Esophagus squamous epithelium (tissue), 5 donors: Measurements from ENCODE around the gene MIA2. TPM values are rescaled to one million over a fixed set of nuclear protein-coding genes. Genes with fewer than 3 reads are reported as not detected.
"Not testable (repeated sequence)": the region's sequence is repeated elsewhere in the genome, so short reads cannot be mapped to it uniquely, and the experiment has no call there.

Experiments
- DNase-seq: peaks from one replicate; lab custom pipeline; 2025; lab: John Stamatoyannopoulos, UW
- H3K27ac ChIP-seq, 4 donors: fragments of 200-600 bp; sonication (generic); one replicate each; pipeline ENCODE4 v1.5.1; 2016 to 2019; ENCODE audit warnings: mild to moderate bottlenecking in 1 of 4
- H3K27me3 ChIP-seq, 4 donors: fragments of 200-600 bp; sonication (generic); 1 replicate in 3 of 4; 2 replicates in 1 of 4; pipeline versions ENCODE4 v1.5.1 to v1.6.0; 2017 to 2021; ENCODE audit warnings: antibody characterized with exemption in 1 of 4
- H3K36me3 ChIP-seq, 3 donors: fragments of 200-600 bp; sonication (generic); one replicate each; pipeline ENCODE4 v1.5.1; 2016 to 2019
- H3K4me1 ChIP-seq, 3 donors: fragments of 200-600 bp; sonication (generic); one replicate each; pipeline ENCODE4 v1.5.1; 2017 to 2019
- H3K4me3 ChIP-seq, 4 donors: fragments of 200-600 bp; sonication (generic); 1 replicate in 3 of 4; 2 replicates in 1 of 4; pipeline ENCODE4 v1.5.1; 2016 to 2019; ENCODE audit warnings: mild to moderate bottlenecking in 2 of 4, moderate library complexity in 1 of 4
- H3K9me3 ChIP-seq, 3 donors: fragments of 200-600 bp; sonication (generic); one replicate each; pipeline ENCODE4 v1.5.1; 2016 to 2019
- POLR2A ChIP-seq, 4 donors: fragments of 450-650 bp; IDR thresholded peaks; one replicate each; pipeline ENCODE4 v1.6.1; 2017; ENCODE audit warnings: antibody characterized with exemption in 4 of 4, mild to moderate bottlenecking in 4 of 4, moderate library complexity in 3 of 4
- WGBS, 2 donors: methylation state at CpG; one replicate each; pipeline ENCODE4 v1.1.5; 2018; 5-methylcytosine and 5-hydroxymethylcytosine counted together
- intact Hi-C: fragments of 100-400 bp; cut with DNase I; formaldehyde crosslinking; loops from one replicate; pipeline ENCODE4 v1.15.0; 2022
- total RNA-seq, 4 donors: library from RNA; depleted of rRNA; stranded (reverse); fragments of >200 nt; gene quantifications; one replicate each; pipeline ENCODE4 v1.1.0, GENCODE V29; 2016
- TF ChIP-seq, protein P1 (sequence below), 6 experiments: fragments of 450-650 bp in 4 of 6; fragments of 200-600 bp in 2 of 6; sonication (generic) in 2 of 6; IDR thresholded peaks; one replicate each; pipeline ENCODE4 v1.5.1; 2016 to 2019; ENCODE audit warnings: antibody characterized with exemption in 6 of 6, mild to moderate bottlenecking in 4 of 6, moderate library complexity in 4 of 6
- donor health status: DM: yes; HTN: yes; CAD: no.

The MIA2 gene
- total RNA-seq, 4 donors from 2014 or later = 33.3 to 50.7 (median 38.7) TPM

DNA sequence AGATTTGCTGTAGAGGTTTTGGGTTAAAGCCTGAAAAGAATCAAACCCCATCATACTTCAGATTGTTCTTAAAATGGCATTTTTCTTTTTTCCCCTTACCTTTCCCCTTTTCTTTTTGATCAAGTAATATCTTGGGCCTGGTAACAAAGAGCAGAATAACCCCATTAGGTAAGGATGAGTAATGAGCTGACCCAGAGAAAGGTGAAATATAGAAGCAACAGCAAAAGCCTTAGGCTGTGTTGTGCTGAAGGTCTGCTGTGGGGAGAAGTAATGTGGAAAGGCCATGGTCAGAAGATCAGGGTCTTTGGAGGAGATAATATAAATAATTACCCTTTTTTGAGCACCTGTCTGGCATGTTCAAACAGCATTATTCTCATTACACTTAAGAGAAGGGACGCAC, 42.3 kb downstream of the MIA2 start:
- TF ChIP-seq, protein P1, sequence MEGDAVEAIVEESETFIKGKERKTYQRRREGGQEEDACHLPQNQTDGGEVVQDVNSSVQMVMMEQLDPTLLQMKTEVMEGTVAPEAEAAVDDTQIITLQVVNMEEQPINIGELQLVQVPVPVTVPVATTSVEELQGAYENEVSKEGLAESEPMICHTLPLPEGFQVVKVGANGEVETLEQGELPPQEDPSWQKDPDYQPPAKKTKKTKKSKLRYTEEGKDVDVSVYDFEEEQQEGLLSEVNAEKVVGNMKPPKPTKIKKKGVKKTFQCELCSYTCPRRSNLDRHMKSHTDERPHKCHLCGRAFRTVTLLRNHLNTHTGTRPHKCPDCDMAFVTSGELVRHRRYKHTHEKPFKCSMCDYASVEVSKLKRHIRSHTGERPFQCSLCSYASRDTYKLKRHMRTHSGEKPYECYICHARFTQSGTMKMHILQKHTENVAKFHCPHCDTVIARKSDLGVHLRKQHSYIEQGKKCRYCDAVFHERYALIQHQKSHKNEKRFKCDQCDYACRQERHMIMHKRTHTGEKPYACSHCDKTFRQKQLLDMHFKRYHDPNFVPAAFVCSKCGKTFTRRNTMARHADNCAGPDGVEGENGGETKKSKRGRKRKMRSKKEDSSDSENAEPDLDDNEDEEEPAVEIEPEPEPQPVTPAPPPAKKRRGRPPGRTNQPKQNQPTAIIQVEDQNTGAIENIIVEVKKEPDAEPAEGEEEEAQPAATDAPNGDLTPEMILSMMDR (IDR thresholded peaks at IDR 0.05) = no peak
- TF ChIP-seq POLR2A (IDR thresholded peaks at IDR 0.05) = no peak
- Histone ChIP-seq H3K4me1 (peaks cover 0 to 7% (median 3%) of the 10 kb centered on the region in 3 donors), H3K27me3 (no peaks in the 10 kb centered on the region), H3K36me3 (peaks cover 0 to 38% (median 0%) of the 10 kb centered on the region in 3 donors), H3K9me3 (no peaks in the 10 kb centered on the region), H3K4me3 (no peak overlapping the region), H3K27ac (no peak overlapping the region)
- DNase-seq = no peak
- WGBS, 2 donors = 77 to 86% methylated on average over 1 of the region's 1 CpG
- intact Hi-C loops = no loop called here

DNA sequence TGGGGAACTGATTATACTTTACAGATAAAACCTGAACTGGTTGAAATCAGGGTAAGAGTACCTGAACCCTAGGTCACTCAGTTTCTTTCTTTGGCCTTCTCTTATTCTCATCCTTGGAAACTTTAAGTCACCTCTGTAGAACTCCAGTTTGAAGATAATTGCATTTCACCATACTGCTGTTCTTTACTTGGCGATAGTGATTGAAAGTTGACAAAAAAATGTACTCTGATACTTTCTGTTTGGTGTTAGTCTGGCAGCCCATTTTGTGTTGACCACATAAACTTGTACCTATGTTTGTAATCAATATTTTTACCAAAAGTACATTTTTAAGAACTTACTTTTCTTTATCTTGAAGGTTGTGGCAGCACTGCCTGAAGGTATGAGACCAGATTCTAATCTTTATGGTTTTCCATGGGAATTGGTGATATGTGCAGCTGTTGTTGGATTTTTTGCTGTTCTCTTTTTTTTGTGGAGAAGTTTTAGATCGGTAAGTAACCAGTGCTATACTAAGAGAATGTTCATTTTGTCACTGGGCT, 42.9 kb downstream of the MIA2 start:
- 91 to 95% methylated on average over 2 of the region's 2 CpGs for WGBS, 2 donors
- Histone ChIP-seq H3K36me3 (peaks cover 0 to 45% (median 0%) of the 10 kb centered on the region in 3 donors), H3K27me3 (no peaks in the 10 kb centered on the region), H3K9me3 (no peaks in the 10 kb centered on the region), H3K27ac (no peak overlapping the region), H3K4me1 (peaks cover 0 to 6% (median 3%) of the 10 kb centered on the region in 3 donors), H3K4me3 (no peak overlapping the region)
- intact Hi-C loops = no loop called here
- DNase-seq = no peak
- TF ChIP-seq, protein P1 (IDR thresholded peaks at IDR 0.05) = no peak
- TF ChIP-seq POLR2A (IDR thresholded peaks at IDR 0.05) = no peak

DNA sequence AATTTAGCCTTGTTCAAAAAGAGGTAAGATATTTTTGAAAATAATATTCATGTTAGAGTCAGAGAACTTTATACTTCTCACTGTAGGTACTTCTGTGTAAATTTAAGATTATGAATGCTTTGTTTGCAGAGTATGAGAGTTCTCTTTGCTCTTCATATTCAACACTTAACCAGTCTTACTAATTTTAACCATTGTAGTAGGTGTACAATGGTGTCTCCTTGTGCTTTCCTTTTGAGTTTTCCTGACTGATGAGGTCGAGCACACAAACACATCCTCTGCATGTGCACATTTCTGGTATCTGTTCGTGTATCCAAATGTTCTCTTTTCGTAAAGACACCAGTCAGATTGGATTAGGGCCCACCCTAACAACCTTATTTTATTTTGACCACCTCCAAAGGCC, 45.8 kb downstream of the MIA2 start:
- H3K36me3 ChIP-seq = peaks cover 0 to 62% (median 8%) of the 10 kb centered on the region in 3 donors
- 74 to 83% methylated on average over 3 of the region's 3 CpGs for WGBS, 2 donors

DNA sequence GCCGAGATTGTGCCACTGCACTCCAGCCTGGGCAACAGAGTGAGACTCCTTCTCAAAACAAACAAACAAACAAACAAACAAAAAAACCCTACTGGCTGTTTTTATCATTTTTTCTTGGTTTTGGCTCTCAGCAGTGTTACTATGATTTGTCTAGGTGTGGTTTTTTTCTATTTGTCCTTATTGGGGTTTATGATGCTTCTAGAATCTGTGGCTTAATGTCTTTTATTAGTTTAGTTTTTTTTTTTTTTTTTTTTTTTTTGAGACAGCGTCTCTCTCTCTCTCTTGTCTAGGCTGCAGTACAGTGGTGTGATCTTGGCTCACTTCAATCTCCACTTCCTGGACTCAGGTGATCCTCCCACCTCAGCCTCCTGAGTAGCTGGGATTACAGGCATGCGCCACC, 47.0 kb downstream of the MIA2 start:
- H3K9me3 ChIP-seq, intact Hi-C loops, DNase-seq, H3K27me3 ChIP-seq, H3K27ac ChIP-seq, H3K4me1 ChIP-seq, H3K4me3 ChIP-seq: not testable (repeated sequence)
- H3K36me3 ChIP-seq = peaks cover 0 to 74% (median 8%) of the 10 kb centered on the region in 3 donors
- WGBS, 2 donors = 98 to 100% methylated on average over 3 of the region's 3 CpGs

More for the DNA sequence above, 45.8 kb downstream of the MIA2 start:
- H3K27me3 ChIP-seq = no peaks in the 10 kb centered on the region
- DNase-seq = no peak
- TF ChIP-seq, protein P1 (IDR thresholded peaks at IDR 0.05) = no peak
- no peak for TF ChIP-seq POLR2A (IDR thresholded peaks at IDR 0.05)
- no peaks in the 10 kb centered on the region for H3K9me3 ChIP-seq
- H3K27ac ChIP-seq = no peak overlapping the region
- intact Hi-C loops = no loop called here
- peaks cover 0 to 6% (median 3%) of the 10 kb centered on the region in 3 donors for H3K4me1 ChIP-seq
- H3K4me3 ChIP-seq = no peak overlapping the region

DNA sequence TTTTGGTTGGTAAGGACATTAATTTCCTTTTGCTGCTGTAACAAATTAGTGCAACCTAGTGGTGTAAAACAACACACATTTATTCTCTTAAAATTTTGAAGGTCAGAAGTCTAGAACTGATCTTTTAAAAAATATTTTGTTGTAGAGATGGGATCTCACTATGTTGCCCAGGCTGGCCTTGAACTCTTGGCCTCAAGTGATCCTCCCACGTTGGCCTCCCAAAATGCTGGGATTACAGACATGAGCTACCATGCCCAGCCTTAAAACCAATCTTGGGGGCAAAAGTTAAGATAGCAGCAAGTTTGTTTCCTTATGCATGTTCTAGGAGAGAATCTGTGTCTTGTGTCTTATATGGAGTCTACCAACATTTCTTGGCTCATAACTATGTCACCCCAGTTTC, 55.8 kb downstream of the MIA2 start:
- Histone ChIP-seq H3K27ac (no peak overlapping the region), H3K36me3 (peaks cover 3 to 93% (median 11%) of the 10 kb centered on the region in 3 donors), H3K9me3 (no peaks in the 10 kb centered on the region), H3K4me3 (no peak overlapping the region), H3K27me3 (no peaks in the 10 kb centered on the region), H3K4me1 (no peaks in the 10 kb centered on the region)
- WGBS, 2 donors = 81 to 90% methylated on average over 1 of the region's 1 CpG
- no peak for TF ChIP-seq POLR2A (IDR thresholded peaks at IDR 0.05)
- TF ChIP-seq, protein P1 (IDR thresholded peaks at IDR 0.05) = no peak
- no peak for DNase-seq
- intact Hi-C loops = no loop called here
